Embryonic facial prominence (tissue), 1 donor: ENCODE results near the gene OR2V2.

Experiments
- DNase-seq: peaks from one replicate; pipeline ENCODE4 v3.0.0-alpha.2; 2016; ENCODE audit errors: extremely low spot score

The OR2V2 gene

GRCh38 chr5:181190711-181191525, 43.5 kb downstream of the OR2V2 start:
- DNase-seq, result no peak

GRCh38 chr5:181191526-181192336, 44.3 kb downstream of the OR2V2 start:
- peak; percentile 79 for DNase-seq

GRCh38 chr5:181192337-181193046, 45.1 kb downstream of the OR2V2 start:
- DNase-seq, result no peak

GRCh38 chr5:181193656-181194055, 46.3 kb downstream of the OR2V2 start:
- DNase-seq, result no peak

GRCh38 chr5:181194489-181195248, 47.3 kb downstream of the OR2V2 start:
- DNase-seq, result no peak

- DNase-seq, result no peak
Measured at GRCh38 chr5:181195249-181195761, 47.9 kb downstream of the OR2V2 start.

- DNase-seq, result no peak
Measured at GRCh38 chr5:181197326-181197951, 50.1 kb downstream of the OR2V2 start.

- no peak for DNase-seq
Measured at GRCh38 chr5:181198106-181198685, 50.8 kb downstream of the OR2V2 start.

- no peak for DNase-seq
Measured at GRCh38 chr5:181198905-181199519, 51.6 kb downstream of the OR2V2 start.

- no peak for DNase-seq
Measured at GRCh38 chr5:181199881-181200638, 52.7 kb downstream of the OR2V2 start.

- no peak for DNase-seq
Measured at GRCh38 chr5:181200816-181201215, 53.4 kb downstream of the OR2V2 start.

GRCh38 chr5:181203093-181203711, 55.8 kb downstream of the OR2V2 start:
- DNase-seq, result no peak

- DNase-seq, result no peak
Measured at GRCh38 chr5:181203777-181204112, 56.4 kb downstream of the OR2V2 start.

- DNase-seq, result no peak
Measured at GRCh38 chr5:181204113-181204825, 56.9 kb downstream of the OR2V2 start.

- no peak for DNase-seq
Measured at GRCh38 chr5:181204826-181205760, 57.7 kb downstream of the OR2V2 start, which contains the start of gene TRIM7. Gene TRIM7 (minus strand): TSS chr5:181205196. CDS start chr5:181205110, 86 bp downstream.

GRCh38 chr5:181205761-181206649, 58.6 kb downstream of the OR2V2 start:
- no peak for DNase-seq
